NCI-H2029 treated with DMSO at 0.1 percent for 48 hours (cell line): Measurements from ENCODE around the gene CREG2.
"Not testable (repeated sequence)": the region's sequence is repeated elsewhere in the genome, so short reads cannot be mapped to it uniquely, and the experiment has no call there.

Experiments
- DNase-seq: peaks from one replicate; lab custom pipeline; 2025; lab: John Stamatoyannopoulos, UW

The CREG2 gene

GRCh38 chr2:101372792-101373191 lies 14.5 kb downstream of the CREG2 start:
- no peak for DNase-seq

- DNase-seq, result no peak
Observed at GRCh38 chr2:101371636-101372035, 15.7 kb downstream of the CREG2 start.

- no peak for DNase-seq
Observed at GRCh38 chr2:101369100-101369499, 18.2 kb downstream of the CREG2 start.

- DNase-seq, result no peak
Observed at GRCh38 chr2:101368376-101368775, 18.9 kb downstream of the CREG2 start.

- DNase-seq, result no peak
Observed at GRCh38 chr2:101367508-101367907, 19.8 kb downstream of the CREG2 start.

GRCh38 chr2:101364878-101365277 lies 22.4 kb downstream of the CREG2 start:
- DNase-seq, result no peak

- no peak for DNase-seq
Observed at GRCh38 chr2:101362777-101363176, 24.5 kb downstream of the CREG2 start.

- DNase-seq, result no peak
Observed at GRCh38 chr2:101362316-101362715, 25.0 kb downstream of the CREG2 start.

- DNase-seq, result no peak
Observed at GRCh38 chr2:101361522-101361921, 25.8 kb downstream of the CREG2 start.

- no peak for DNase-seq
Observed at GRCh38 chr2:101361121-101361520, 26.2 kb downstream of the CREG2 start.

- no peak for DNase-seq
Observed at GRCh38 chr2:101360232-101360631, 27.1 kb downstream of the CREG2 start.

GRCh38 chr2:101359410-101359954 lies 27.8 kb downstream of the CREG2 start:
- DNase-seq, result no peak

- no peak for DNase-seq
Observed at GRCh38 chr2:101357376-101357775, 29.9 kb downstream of the CREG2 start.

- DNase-seq, result no peak
Observed at GRCh38 chr2:101356521-101356920, 30.8 kb downstream of the CREG2 start.

- DNase-seq, result no peak
Observed at GRCh38 chr2:101356055-101356454, 31.2 kb downstream of the CREG2 start.

- DNase-seq, result no peak
Observed at GRCh38 chr2:101355401-101356054, 31.8 kb downstream of the CREG2 start.

- no peak for DNase-seq
Observed at GRCh38 chr2:101354420-101355311, 32.6 kb downstream of the CREG2 start.

- DNase-seq, result not testable (repeated sequence)
Observed at GRCh38 chr2:101352631-101353030, 34.7 kb downstream of the CREG2 start.

GRCh38 chr2:101351207-101351606 lies 36.1 kb downstream of the CREG2 start:
- no peak for DNase-seq

GRCh38 chr2:101349893-101350662 lies 37.2 kb downstream of the CREG2 start:
- DNase-seq, result no peak

- DNase-seq, result no peak
Observed at GRCh38 chr2:101348883-101349282, 38.4 kb downstream of the CREG2 start.

GRCh38 chr2:101346909-101347308 lies 40.4 kb downstream of the CREG2 start:
- DNase-seq, result no peak
